HG03571 (cell line): ENCODE measurements around the gene RFTN1.
"Not testable (repeated sequence)": the region's sequence is repeated elsewhere in the genome, so short reads cannot be mapped to it uniquely, and the experiment has no call there.

ENCODE experiments used
- ATAC-seq: cut with Tn5 transposase; IDR thresholded peaks from one replicate; pipeline ENCODE4 v1.9.1; 2021; ENCODE audit not compliant: unreplicated experiment

RFTN1 gene

GRCh38 chr3:16313886-16314645 lies 199.4 kb downstream of the RFTN1 start:
- no peak for ATAC-seq

GRCh38 chr3:16311960-16312451 lies 201.5 kb downstream of the RFTN1 start:
- peak; percentile 65 for ATAC-seq

- ATAC-seq = not testable (repeated sequence)
These were observed 203.0 kb downstream of the RFTN1 start for GRCh38 chr3:16310486-16310885.

- ATAC-seq = peak; percentile 77
These were observed 203.9 kb downstream of the RFTN1 start for GRCh38 chr3:16309558-16309957.

- no peak for ATAC-seq
These were observed 204.8 kb downstream of the RFTN1 start for GRCh38 chr3:16308727-16309126.

- ATAC-seq = no peak
These were observed 205.5 kb downstream of the RFTN1 start for GRCh38 chr3:16307832-16308531.

GRCh38 chr3:16305111-16305541 lies 208.4 kb downstream of the RFTN1 start:
- ATAC-seq = no peak

- no peak for ATAC-seq
These were observed 209.2 kb downstream of the RFTN1 start for GRCh38 chr3:16304061-16305010.

GRCh38 chr3:16303037-16303575 lies 210.4 kb downstream of the RFTN1 start:
- ATAC-seq = no peak

GRCh38 chr3:16302082-16302631 lies 211.3 kb downstream of the RFTN1 start:
- no peak for ATAC-seq

GRCh38 chr3:16301507-16301906 lies 212.0 kb downstream of the RFTN1 start:
- no peak for ATAC-seq

- peak; percentile 72 for ATAC-seq
These were observed 212.6 kb downstream of the RFTN1 start for GRCh38 chr3:16300881-16301359.

GRCh38 chr3:16300307-16300706 lies 213.2 kb downstream of the RFTN1 start:
- ATAC-seq = peak; percentile 48

GRCh38 chr3:16299746-16300145 lies 213.8 kb downstream of the RFTN1 start:
- no peak for ATAC-seq

- no peak for ATAC-seq
These were observed 214.6 kb downstream of the RFTN1 start for GRCh38 chr3:16298891-16299290.

- no peak for ATAC-seq
These were observed 215.3 kb downstream of the RFTN1 start for GRCh38 chr3:16297997-16298885.

GRCh38 chr3:16295298-16295890 lies 218.1 kb downstream of the RFTN1 start:
- ATAC-seq = no peak

GRCh38 chr3:16294844-16295243 lies 218.7 kb downstream of the RFTN1 start:
- ATAC-seq = no peak

GRCh38 chr3:16290827-16291196 lies 222.7 kb downstream of the RFTN1 start:
- peak; percentile 40 for ATAC-seq
